ENCODE results near the gene BOK. TPM values are rescaled to one million over a fixed set of nuclear protein-coding genes. Genes with fewer than 3 reads are reported as not detected.

The BOK gene
- total and polyA plus RNA-seq, 2 experiments from 2014 or later = 32.2 to 45.8 TPM

- peak; percentile 93 to 95 for DNase-seq (ENCODE audit: low read depth in 1 of 2, low spot score in 1 of 2)
- Histone ChIP-seq H3K4me3 (peak overlapping the region; percentile 37), H3K4me1 (ENCODE audit: low read depth) (peaks cover 6% of the 10 kb centered on the region), H3K9me3 (ENCODE audit: low read depth) (no peaks in the 10 kb centered on the region), H3K27me3 (no peaks in the 10 kb centered on the region), H3K27ac (peak overlapping the region; percentile 59), H3K36me3 (peaks cover 9% of the 10 kb centered on the region)
- TF ChIP-seq CTCF (IDR thresholded peaks at IDR 0.05; ENCODE audit: low read depth, low read length) = peak; percentile 60
Measured at GRCh38 chr2:241609859-241610793, 51.6 kb downstream of the BOK start.

GRCh38 chr2:241611062-241611461, 52.5 kb downstream of the BOK start:
- peaks cover 6% of the 10 kb centered on the region for H3K4me1 ChIP-seq (ENCODE audit: low read depth)
- DNase-seq (ENCODE audit: low read depth in 1 of 2, low spot score in 1 of 2) = no peak
- no peak overlapping the region for H3K27ac ChIP-seq
- H3K4me3 ChIP-seq = no peak overlapping the region
- no peaks in the 10 kb centered on the region for H3K9me3 ChIP-seq (ENCODE audit: low read depth)
- H3K36me3 ChIP-seq = peaks cover 2% of the 10 kb centered on the region
- TF ChIP-seq CTCF (IDR thresholded peaks at IDR 0.05; ENCODE audit: low read depth, low read length) = no peak
- H3K27me3 ChIP-seq = no peaks in the 10 kb centered on the region

- Histone ChIP-seq H3K4me3 (no peak overlapping the region), H3K27ac (peak overlapping the region; percentile 20), H3K4me1 (ENCODE audit: low read depth) (peaks cover 6% of the 10 kb centered on the region), H3K27me3 (no peaks in the 10 kb centered on the region), H3K9me3 (ENCODE audit: low read depth) (no peaks in the 10 kb centered on the region), H3K36me3 (no peaks in the 10 kb centered on the region)
- TF ChIP-seq CTCF (IDR thresholded peaks at IDR 0.05; ENCODE audit: low read depth, low read length) = no peak
- DNase-seq (ENCODE audit: low read depth in 1 of 2, low spot score in 1 of 2) = peak in 1 of 2 donors; percentile 7
Measured at GRCh38 chr2:241612156-241613016, 53.8 kb downstream of the BOK start.

DNA sequence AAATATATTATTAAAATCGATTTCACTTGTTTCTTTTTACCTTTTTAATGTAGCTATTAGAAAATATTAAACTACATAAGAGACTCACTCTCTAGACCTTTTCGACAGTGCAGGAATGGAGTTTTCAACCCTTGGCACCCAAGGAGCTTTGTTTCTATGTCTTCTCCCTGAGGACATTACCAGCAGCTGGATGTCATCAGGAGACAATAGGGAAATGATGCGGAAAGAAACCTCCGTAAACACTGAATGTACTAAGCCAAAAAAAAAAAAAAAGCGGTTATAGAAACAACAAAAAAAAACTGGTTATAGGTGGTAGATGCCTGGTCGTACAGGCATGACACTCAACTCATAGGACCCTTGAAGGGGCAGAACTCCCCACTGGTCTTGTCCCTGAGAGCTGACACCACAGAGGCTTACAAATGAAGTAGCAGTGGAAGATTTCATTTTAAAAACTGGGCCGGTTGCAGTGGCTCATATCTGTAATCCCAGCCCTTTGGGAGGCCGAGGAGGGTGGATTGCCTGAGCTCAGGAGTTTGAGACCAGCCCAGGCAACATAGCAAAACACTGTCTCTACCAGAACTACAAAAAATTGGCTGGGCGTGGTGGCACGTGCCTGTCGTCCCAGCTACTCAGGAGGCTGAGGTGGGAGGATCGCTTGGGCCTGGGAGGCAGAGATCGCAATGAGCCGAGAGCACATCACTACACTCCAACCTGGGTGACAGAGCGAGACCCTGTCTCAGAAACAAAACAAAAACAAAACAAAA, 54.7 kb downstream of the BOK start:
- Histone ChIP-seq H3K4me3 (no peak overlapping the region), H3K4me1 (ENCODE audit: low read depth) (peaks cover 6% of the 10 kb centered on the region), H3K27me3 (no peaks in the 10 kb centered on the region), H3K9me3 (ENCODE audit: low read depth) (no peaks in the 10 kb centered on the region), H3K27ac (no peak overlapping the region), H3K36me3 (no peaks in the 10 kb centered on the region)
- peak in 1 of 2 donors; percentile 75 for DNase-seq (ENCODE audit: low read depth in 1 of 2, low spot score in 1 of 2)
- no peak for TF ChIP-seq CTCF (IDR thresholded peaks at IDR 0.05; ENCODE audit: low read depth, low read length)

DNA sequence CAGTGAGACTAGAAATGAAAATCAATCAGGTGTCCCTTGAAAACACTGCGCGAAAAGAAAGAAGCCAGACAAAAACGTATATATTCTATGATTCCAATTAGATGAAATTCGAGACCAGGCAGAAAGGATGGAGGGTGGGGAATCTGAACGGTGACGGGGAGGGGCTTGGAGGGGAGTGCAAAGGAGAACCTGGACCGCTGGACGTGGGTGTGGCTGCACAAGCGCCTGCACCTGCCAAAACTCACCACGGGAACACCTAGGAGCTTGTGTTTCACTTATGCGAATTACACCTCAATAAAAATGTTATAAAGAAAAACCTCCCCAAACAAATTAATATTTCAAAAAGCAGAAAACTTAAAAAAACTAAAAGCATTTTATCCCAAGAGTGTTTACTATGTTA, 56.5 kb downstream of the BOK start:
- no peaks in the 10 kb centered on the region for H3K4me1 ChIP-seq (ENCODE audit: low read depth)
- DNase-seq (ENCODE audit: low read depth in 1 of 2, low spot score in 1 of 2) = no peak
- no peak for TF ChIP-seq CTCF (IDR thresholded peaks at IDR 0.05; ENCODE audit: low read depth, low read length)

More for the DNA sequence above, 56.5 kb downstream of the BOK start:
- H3K27ac ChIP-seq = no peak overlapping the region
- no peaks in the 10 kb centered on the region for H3K9me3 ChIP-seq (ENCODE audit: low read depth)
- H3K27me3 ChIP-seq = no peaks in the 10 kb centered on the region
- H3K4me3 ChIP-seq = no peak overlapping the region
- H3K36me3 ChIP-seq = no peaks in the 10 kb centered on the region

Measured in cardiac muscle cell (in vitro differentiated cells and primary cell).